ENCODE data around the gene EEIG1. TPM values are rescaled to one million over a fixed set of nuclear protein-coding genes. Genes with fewer than 3 reads are reported as not detected.
A peak's percentile ranks its signal among the peaks of the same experiment; 100 is the strongest.

The EEIG1 gene
- total RNA-seq (2012; rRNA removed), result 1.1 TPM in 2 replicates
- polyA plus RNA-seq (2012; rRNA removed), result 17.5 and 23.2 TPM in 2 replicates
- polyA plus RNA-seq (2012; cell fraction: cytosol; rRNA removed), result 10.6 and 14.3 TPM in 2 replicates
- polyA plus RNA-seq (2012; cell fraction: nucleus; rRNA removed; ENCODE audit: low replicate concordance), result 21.3 and 38.9 TPM in 2 replicates
- percentile 68 among the genes with signal in this experiment for Bru-seq, nascent RNA
- percentile 82 among the genes with signal in this experiment for BruChase-seq, experiment 1, labeled RNA remaining after a 6-hour chase
- percentile 82 among the genes with signal in this experiment for BruChase-seq, experiment 2, labeled RNA remaining after a 2-hour chase
- long read RNA-seq, partial matches to known transcripts, result 0 of 16 reads
- long read RNA-seq, other reads (novel, unspliced or antisense), result 16 of 16 reads

DNA sequence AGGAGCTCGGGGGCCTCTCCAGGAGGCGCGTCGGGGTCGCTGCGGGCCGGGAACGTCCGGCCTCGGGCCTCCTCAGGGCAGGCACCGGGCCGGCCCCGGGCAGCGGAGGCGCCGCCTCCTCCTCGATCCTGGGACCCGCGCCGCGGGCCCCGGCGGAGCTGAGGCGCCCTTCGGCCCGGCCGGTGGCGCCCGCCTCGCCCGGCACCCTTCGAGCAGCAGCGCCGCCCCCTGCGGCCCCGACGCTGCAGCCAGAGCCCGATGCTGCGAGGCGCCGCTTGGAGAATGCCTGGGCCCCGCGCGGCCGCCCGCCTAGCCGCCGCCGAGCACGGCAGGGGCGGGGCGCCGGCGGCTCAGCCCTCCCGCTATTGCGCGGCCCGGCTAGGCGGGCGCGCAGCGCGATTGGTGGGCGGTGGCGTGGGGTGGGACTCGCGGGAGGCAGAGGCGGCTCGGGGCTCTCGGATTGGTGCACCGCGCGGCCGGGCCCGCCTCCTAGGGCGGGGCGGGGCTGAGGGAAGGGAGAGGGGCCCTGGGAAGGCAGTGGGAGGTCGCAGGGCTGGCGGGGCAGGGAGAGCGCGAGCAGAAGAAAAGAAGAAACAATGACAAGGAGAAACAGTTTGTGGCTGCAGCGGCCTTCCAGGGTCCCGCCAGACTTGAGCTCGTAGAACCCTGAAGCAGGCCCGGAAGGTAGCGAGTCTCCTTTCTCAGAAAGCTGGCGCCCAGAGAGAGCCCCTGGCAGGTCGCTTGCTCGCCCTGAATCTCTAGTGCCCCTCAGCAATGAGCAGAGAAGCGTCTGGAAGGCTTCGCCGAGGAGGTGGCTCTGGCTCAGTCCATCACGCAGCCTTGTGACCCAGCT lies at the start of gene EEIG1:
Gene EEIG1 (minus strand): TSS at position 284 of the 853 bp plus-strand sequence. CDS start 852 bp downstream, outside the sequence.
- Histone ChIP-seq H3K56ac (ENCODE audit: extremely low read depth, insufficient read depth, low read length) (peak within 1 kb of the TSS; percentile 47), H2BK120ac (ENCODE audit: low read depth, low read length) (peak within 1 kb of the TSS; percentile 11), H2AFZ (replicated peaks; ENCODE audit: low read length, poor library complexity) (peak within 1 kb of the TSS; percentile 94), H4K20me1 (ENCODE audit: insufficient read depth, low read length) (peaks cover 43% of the 10 kb centered on the region), H4K91ac (ENCODE audit: insufficient read depth, low read depth, low read length) (peak within 1 kb of the TSS; percentile 22), H3K27me3 (ENCODE audit: control insufficient read depth, insufficient read depth, low read length) (no peaks in the 10 kb centered on the region), H2BK5ac (ENCODE audit: low read depth, low read length, poor library complexity, severe bottlenecking) (peak within 1 kb of the TSS; percentile 53), H3K27ac (ENCODE audit: insufficient read depth, low read length) (peak within 1 kb of the TSS; percentile 62), H3K4me3 (ENCODE audit: insufficient read depth, low read depth, low read length) (peak within 1 kb of the TSS; percentile 61), H4K8ac (ENCODE audit: low read depth in 2 of 2, low read length in 2 of 2) (peak within 1 kb of the TSS; percentile 66 to 88), H4K5ac (ENCODE audit: low read depth, low read length) (peak within 1 kb of the TSS; percentile 42), H3K9ac (ENCODE audit: low read depth, low read length) (peak within 1 kb of the TSS; percentile 76), H3K9me1 (ENCODE audit: insufficient read depth, low read length) (peaks cover 11% of the 10 kb centered on the region; the same call in 1 of the 2 replicates), H3K14ac (replicated peaks; ENCODE audit: low read depth, low read length) (peak within 1 kb of the TSS; percentile 71), H2AK5ac (ENCODE audit: low read depth, low read length) (peak within 1 kb of the TSS; percentile 65), H2BK20ac (ENCODE audit: low read depth, low read length) (no peak within 1 kb of the TSS), H3K4ac (ENCODE audit: low read depth, low read length) (peak within 1 kb of the TSS; percentile 71), H3K36me3 (ENCODE audit: control insufficient read depth, insufficient read depth, low read length) (no peaks in the 10 kb centered on the region), H3K79me1 (ENCODE audit: low read depth in 1 of 2, low read length in 2 of 2) (peaks cover 18 to 50% of the 10 kb centered on the region in 2 experiments), H2BK15ac (ENCODE audit: low read depth, low read length) (no peak within 1 kb of the TSS; the same call in 2 of the 3 replicates), H3K4me1 (ENCODE audit: control insufficient read depth, insufficient read depth, low read length) (peaks cover 19% of the 10 kb centered on the region), H3K23ac (ENCODE audit: low read depth, low read length) (peak within 1 kb of the TSS; percentile 33), H3K18ac (ENCODE audit: low read depth, low read length) (peak within 1 kb of the TSS; percentile 23), H3K4me2 (ENCODE audit: low read depth, low read length) (peak within 1 kb of the TSS; percentile 96), H3K9me3 (ENCODE audit: control insufficient read depth, insufficient read depth, low read length) (no peaks in the 10 kb centered on the region), H2AK9ac (replicated peaks; ENCODE audit: low read depth, low read length, poor library complexity) (peak within 1 kb of the TSS; percentile 97)
- dilution Hi-C loops (cut with HindIII; ENCODE audit: low sequenced_read_pairs, unreplicated experiment), result no loop called here
- 0 out of 2 replicates have a peak, but pooled peaks have one; percentile 13 for TF ChIP-seq MXI1 (IDR thresholded peaks at IDR 0.05; ENCODE audit: borderline replicate concordance, low read depth, low read length)
- TF ChIP-seq, protein P1, sequence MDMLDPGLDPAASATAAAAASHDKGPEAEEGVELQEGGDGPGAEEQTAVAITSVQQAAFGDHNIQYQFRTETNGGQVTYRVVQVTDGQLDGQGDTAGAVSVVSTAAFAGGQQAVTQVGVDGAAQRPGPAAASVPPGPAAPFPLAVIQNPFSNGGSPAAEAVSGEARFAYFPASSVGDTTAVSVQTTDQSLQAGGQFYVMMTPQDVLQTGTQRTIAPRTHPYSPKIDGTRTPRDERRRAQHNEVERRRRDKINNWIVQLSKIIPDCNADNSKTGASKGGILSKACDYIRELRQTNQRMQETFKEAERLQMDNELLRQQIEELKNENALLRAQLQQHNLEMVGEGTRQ (IDR thresholded peaks at IDR 0.05; ENCODE audit: low read depth, low read length), result no peak
- no peak for TF ChIP-seq RCOR1 (IDR thresholded peaks at IDR 0.05; ENCODE audit: insufficient replicate concordance, low read length)
- peak; percentile 87 for TF ChIP-seq POLR2A (IDR thresholded peaks at IDR 0.05; ENCODE audit: low read depth, low read length)
- peak; percentile 92 for TF ChIP-seq MAZ (IDR thresholded peaks at IDR 0.05; ENCODE audit: borderline replicate concordance, low read depth, low read length)
- TF ChIP-seq RFX5 (IDR thresholded peaks at IDR 0.05; ENCODE audit: low read depth, low read length), result no peak
- no peak for TF ChIP-seq MAFK (IDR thresholded peaks at IDR 0.05; ENCODE audit: low read depth, low read length)
- 1% methylated on average over 42 of the region's 93 CpGs; no CpG with 5 or more reads in 1 of the 2 experiments for WGBS, 2 experiments (ENCODE audit: extremely low coverage in 2 of 2, insufficient read length in 1 of 2)
- peak; percentile 96 for ATAC-seq (ENCODE audit: low read depth)
- CTCF ChIA-PET, result no interaction called here
- intact Hi-C loops (cut with micrococcal nuclease), result no loop called here
- BruUV-seq (replicated peaks), result no TSS peak
- in situ Hi-C loops (cut with MboI; ENCODE audit: low sequenced_read_pairs), result no loop called here
- POLR2A ChIA-PET (ENCODE audit: unreplicated experiment), result interaction anchor here (0.5 to 0.6 kb wide), 2 partner anchors 37 to 412 kb away, joined by 3 read pairs; a partner anchor contains a TSS
- peak; percentile 86 for DNase-seq
